DOHH2 (cell line): ENCODE data around the gene TTBK2.

ENCODE experiments used
- H3F3A ChIP-seq: fragments of 200-600 bp; sonication (generic), shearing (Covaris generic); 2 replicates; pipeline ENCODE4 v1.6.0; 2016; ENCODE audit warnings: antibody characterized with exemption, mild to moderate bottlenecking; ENCODE audit not compliant: control insufficient read depth, insufficient read depth
- H3K27ac ChIP-seq: fragments of 200-600 bp; sonication (generic); 2 replicates; pipeline ENCODE4 v1.5.1; 2014; ENCODE audit warnings: low read depth, mild to moderate bottlenecking, low read length, moderate library complexity
- H3K27me3 ChIP-seq: fragments of 200-600 bp; sonication (generic); 2 replicates; pipeline ENCODE4 v1.6.1; 2014; ENCODE audit warnings: mild to moderate bottlenecking, low read length, mixed read lengths; ENCODE audit not compliant: control insufficient read depth
- H3K36me3 ChIP-seq: fragments of 200-600 bp; sonication (generic); 2 replicates; pipeline ENCODE4 v1.6.1; 2014; ENCODE audit warnings: mild to moderate bottlenecking, low read length, moderate library complexity, mixed read lengths; ENCODE audit not compliant: control insufficient read depth
- H3K4me1 ChIP-seq: fragments of 200-600 bp; sonication (generic); 2 replicates; pipeline ENCODE4 v1.6.1; 2014; ENCODE audit warnings: mild to moderate bottlenecking, low read length, mixed read lengths; ENCODE audit not compliant: control insufficient read depth
- H3K4me2 ChIP-seq: fragments of 200-600 bp; sonication (generic); 2 replicates; pipeline ENCODE4 v1.6.0; 2014; ENCODE audit warnings: mild to moderate bottlenecking, low read length, moderate library complexity
- H3K4me3 ChIP-seq: fragments of 200-600 bp; sonication (generic); 2 replicates; pipeline ENCODE4 v1.5.1; 2014; ENCODE audit warnings: mild to moderate bottlenecking, low read length, mixed read lengths
- H3K79me2 ChIP-seq: fragments of 200-600 bp; sonication (generic); 2 replicates; pipeline ENCODE4 v1.6.1; 2014; ENCODE audit warnings: mild to moderate bottlenecking, low read length, mixed read lengths; ENCODE audit not compliant: control insufficient read depth
- H3K9me2 ChIP-seq: fragments of 200-600 bp; sonication (generic); replicated peaks from 2 replicates; pipeline ENCODE4 v1.6.1; 2014; ENCODE audit warnings: mild to moderate bottlenecking, low read length, mixed read lengths; ENCODE audit not compliant: control insufficient read depth
- H3K9me3 ChIP-seq: fragments of 200-600 bp; sonication (generic); 2 replicates; pipeline ENCODE4 v1.6.1; 2014; ENCODE audit warnings: antibody characterized with exemption, low read length, mixed read lengths; ENCODE audit not compliant: control insufficient read depth, insufficient read depth
- H4K20me1 ChIP-seq: fragments of 200-600 bp; sonication (generic); 2 replicates; pipeline ENCODE4 v1.6.0; 2014; ENCODE audit warnings: low read depth, mild to moderate bottlenecking, antibody characterized with exemption, low read length, moderate library complexity; ENCODE audit not compliant: control insufficient read depth, insufficient read depth
- EZH2phosphoT487 ChIP-seq: fragments of 200-600 bp; sonication (generic); IDR thresholded peaks from 2 replicates; pipeline ENCODE4 v1.6.1; 2017; ENCODE audit warnings: borderline replicate concordance, mild to moderate bottlenecking, antibody characterized with exemption, low read length, moderate library complexity, mixed read lengths
- TF ChIP-seq, protein P1 (sequence below): fragments of 200-600 bp; sonication (generic); IDR thresholded peaks from one replicate; pipeline ENCODE4 v1.5.1; 2014; ENCODE audit warnings: antibody characterized with exemption, mild to moderate bottlenecking, low read depth, low read length; ENCODE audit not compliant: poor library complexity, severe bottlenecking

Gene TTBK2

GRCh38 chr15:42727750-42728381 lies 192.7 kb downstream of the TTBK2 start:
- Histone ChIP-seq H4K20me1 (no peaks in the 10 kb centered on the region), H3K4me1 (no peaks in the 10 kb centered on the region), H3F3A (no peaks in the 10 kb centered on the region; the same call in 1 of the 2 replicates), H3K79me2 (no peaks in the 10 kb centered on the region), H3K36me3 (peaks cover 84% of the 10 kb centered on the region), H3K27ac (no peak overlapping the region), H3K9me3 (no peaks in the 10 kb centered on the region), H3K27me3 (no peaks in the 10 kb centered on the region), H3K4me2 (no peak overlapping the region), H3K9me2 (no peaks in the 10 kb centered on the region), H3K4me3 (no peak overlapping the region)
- TF ChIP-seq, protein P1, sequence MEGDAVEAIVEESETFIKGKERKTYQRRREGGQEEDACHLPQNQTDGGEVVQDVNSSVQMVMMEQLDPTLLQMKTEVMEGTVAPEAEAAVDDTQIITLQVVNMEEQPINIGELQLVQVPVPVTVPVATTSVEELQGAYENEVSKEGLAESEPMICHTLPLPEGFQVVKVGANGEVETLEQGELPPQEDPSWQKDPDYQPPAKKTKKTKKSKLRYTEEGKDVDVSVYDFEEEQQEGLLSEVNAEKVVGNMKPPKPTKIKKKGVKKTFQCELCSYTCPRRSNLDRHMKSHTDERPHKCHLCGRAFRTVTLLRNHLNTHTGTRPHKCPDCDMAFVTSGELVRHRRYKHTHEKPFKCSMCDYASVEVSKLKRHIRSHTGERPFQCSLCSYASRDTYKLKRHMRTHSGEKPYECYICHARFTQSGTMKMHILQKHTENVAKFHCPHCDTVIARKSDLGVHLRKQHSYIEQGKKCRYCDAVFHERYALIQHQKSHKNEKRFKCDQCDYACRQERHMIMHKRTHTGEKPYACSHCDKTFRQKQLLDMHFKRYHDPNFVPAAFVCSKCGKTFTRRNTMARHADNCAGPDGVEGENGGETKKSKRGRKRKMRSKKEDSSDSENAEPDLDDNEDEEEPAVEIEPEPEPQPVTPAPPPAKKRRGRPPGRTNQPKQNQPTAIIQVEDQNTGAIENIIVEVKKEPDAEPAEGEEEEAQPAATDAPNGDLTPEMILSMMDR, result no peak
- TF ChIP-seq EZH2phosphoT487, result no peak

- TF ChIP-seq, protein P1, result no peak
- no peak for TF ChIP-seq EZH2phosphoT487
- H3K4me1 ChIP-seq, result no peaks in the 10 kb centered on the region
- H3K36me3 ChIP-seq, result peaks cover 66% of the 10 kb centered on the region
- H3K27ac ChIP-seq, result no peak overlapping the region
- no peaks in the 10 kb centered on the region for H3K27me3 ChIP-seq
- no peaks in the 10 kb centered on the region for H3K9me2 ChIP-seq
- no peak overlapping the region for H3K4me2 ChIP-seq
- H3K79me2 ChIP-seq, result no peaks in the 10 kb centered on the region
- H4K20me1 ChIP-seq, result no peaks in the 10 kb centered on the region
- H3K9me3 ChIP-seq, result no peaks in the 10 kb centered on the region
- H3F3A ChIP-seq, result no peaks in the 10 kb centered on the region; the same call in 1 of the 2 replicates
- no peak overlapping the region for H3K4me3 ChIP-seq
Observed at GRCh38 chr15:42726114-42726513, 194.5 kb downstream of the TTBK2 start.

DNA sequence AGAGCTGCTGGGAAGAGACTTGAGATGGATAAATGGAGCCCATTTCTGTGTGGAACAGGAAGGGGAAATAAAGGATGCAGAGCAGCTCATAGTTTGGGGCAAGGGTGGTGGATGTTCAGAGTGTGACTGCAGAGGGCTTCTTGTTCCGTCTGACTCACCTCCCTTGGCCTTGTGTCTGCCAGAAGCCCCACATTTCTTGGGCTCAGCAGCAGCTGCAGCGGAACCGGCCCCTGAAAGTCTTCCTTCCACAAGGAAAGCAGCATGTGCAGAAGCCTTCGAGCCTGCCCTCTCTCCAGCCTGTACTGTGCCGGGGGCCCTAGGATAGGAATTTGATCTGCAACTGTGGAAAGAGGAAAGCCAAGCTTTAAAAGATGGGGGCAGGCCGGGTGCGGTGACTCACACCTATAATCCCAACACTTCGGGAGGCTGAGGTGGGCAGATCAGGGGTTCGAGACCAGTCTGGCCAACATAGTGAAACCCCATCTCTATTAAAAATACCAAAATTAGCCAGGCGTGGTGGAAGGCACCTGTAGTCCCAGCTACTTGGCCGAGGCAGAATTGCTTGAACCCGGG lies 195.2 kb downstream of the TTBK2 start:
- TF ChIP-seq EZH2phosphoT487, result no peak
- TF ChIP-seq, protein P1, result no peak
- H3K9me3 ChIP-seq, result no peaks in the 10 kb centered on the region
- H4K20me1 ChIP-seq, result no peaks in the 10 kb centered on the region
- H3K4me2 ChIP-seq, result no peak overlapping the region
- peaks cover 63% of the 10 kb centered on the region for H3K36me3 ChIP-seq
- no peaks in the 10 kb centered on the region for H3K4me1 ChIP-seq
- H3K79me2 ChIP-seq, result no peaks in the 10 kb centered on the region
- no peaks in the 10 kb centered on the region; the same call in 1 of the 2 replicates for H3F3A ChIP-seq
- no peaks in the 10 kb centered on the region for H3K27me3 ChIP-seq
- H3K4me3 ChIP-seq, result no peak overlapping the region
- no peaks in the 10 kb centered on the region for H3K9me2 ChIP-seq
- no peak overlapping the region for H3K27ac ChIP-seq
